ENCODE data around the gene OR9A4.

GRCh38 chr7:141956084-141956483, 39.9 kb downstream of the OR9A4 start:
- no peak for TF ChIP-seq CTCF (conservative IDR thresholded peaks at IDR 0.05; ENCODE audit: low read length)
- TF ChIP-seq EZH2phosphoT487 (IDR thresholded peaks at IDR 0.05; ENCODE audit: borderline replicate concordance, low read depth, low read length), result no peak

Measured in OCI-LY7 (cell line).